HepG2 (cell line): Measurements from ENCODE around the gene RABEP2. TPM values are rescaled to one million over a fixed set of nuclear protein-coding genes. Genes with fewer than 3 reads are reported as not detected.

ENCODE experiments used
- BRD4 ChIP-seq: sonication (generic); formaldehyde crosslinking; IDR thresholded peaks from 2 replicates; pipeline ENCODE4 v1.4.0; 2020; ENCODE audit warnings: missing genetic modification reagents
- HCFC1 ChIP-seq: fragments of 150-350 bp; IDR thresholded peaks from 2 replicates; pipeline ENCODE4 v1.6.1; 2014; ENCODE audit warnings: low read depth, low read length
- HIC2 ChIP-seq: sonication (generic); formaldehyde crosslinking; IDR thresholded peaks from 2 replicates; pipeline ENCODE4 v1.9.0; 2022; ENCODE audit warnings: low read depth, missing genetic modification reagents
- IRF2 ChIP-seq: IDR thresholded peaks from 2 replicates; pipeline ENCODE4 v1.6.1; 2018; ENCODE audit warnings: missing genetic modification reagents, missing compliant biosample characterization
- PAXIP1 ChIP-seq: sonication (generic); formaldehyde crosslinking; conservative IDR thresholded peaks from 2 replicates; pipeline ENCODE4 v1.4.0; 2020; ENCODE audit warnings: mild to moderate bottlenecking, missing genetic modification reagents, moderate library complexity
- RFX3 ChIP-seq: IDR thresholded peaks from 2 replicates; pipeline ENCODE4 v1.6.1; 2016; ENCODE audit warnings: missing biosample characterization, missing genetic modification reagents
- SP140L ChIP-seq: sonication (generic); formaldehyde crosslinking; IDR thresholded peaks from 2 replicates; pipeline ENCODE4 v1.4.0; 2020; ENCODE audit warnings: missing genetic modification reagents, borderline replicate concordance
- TFE3 ChIP-seq: IDR thresholded peaks from 2 replicates; pipeline ENCODE4 v1.6.1; 2016
- ZBTB20 ChIP-seq: sonication (generic); formaldehyde crosslinking; IDR thresholded peaks from 2 replicates; pipeline ENCODE4 v1.8.1; 2023; ENCODE audit warnings: missing genetic modification reagents, low read depth, mild to moderate bottlenecking, borderline replicate concordance
- ZNF292 ChIP-seq: sonication (generic); formaldehyde crosslinking; IDR thresholded peaks from 2 replicates; pipeline ENCODE4 v1.8.1; 2022; ENCODE audit warnings: mild to moderate bottlenecking, low read depth, missing genetic modification reagents, borderline replicate concordance
- ZNF44 ChIP-seq: sonication (generic); formaldehyde crosslinking; IDR thresholded peaks from 2 replicates; pipeline ENCODE4 v1.5.1; 2020; ENCODE audit warnings: mild to moderate bottlenecking, missing genetic modification reagents
- ZNF460 ChIP-seq: sonication (generic); formaldehyde crosslinking; IDR thresholded peaks from 2 replicates; pipeline ENCODE4 v1.5.1; 2020; ENCODE audit warnings: missing genetic modification reagents, mild to moderate bottlenecking, borderline replicate concordance
- ZNF468 ChIP-seq: sonication (generic); formaldehyde crosslinking; IDR thresholded peaks from 2 replicates; pipeline ENCODE4 v1.8.0; 2022; ENCODE audit warnings: mild to moderate bottlenecking, moderate library complexity, missing genetic modification reagents
- ZNF530 ChIP-seq: sonication (generic); formaldehyde crosslinking; IDR thresholded peaks from 2 replicates; pipeline ENCODE4 v1.5.0; 2020; ENCODE audit warnings: low read depth, mild to moderate bottlenecking, missing genetic modification reagents
- ZNF775 ChIP-seq: sonication (generic); formaldehyde crosslinking; IDR thresholded peaks from 2 replicates; pipeline ENCODE4 v1.4.0; 2020; ENCODE audit warnings: missing genetic modification reagents, mild to moderate bottlenecking, moderate library complexity, borderline replicate concordance
- ZNF781 ChIP-seq: sonication (generic); formaldehyde crosslinking; IDR thresholded peaks from 2 replicates; pipeline ENCODE4 v1.5.1; 2020; ENCODE audit warnings: borderline replicate concordance, mild to moderate bottlenecking, missing genetic modification reagents; ENCODE audit errors: not compliant biosample characterization
- ZNF788 ChIP-seq: sonication (generic); formaldehyde crosslinking; IDR thresholded peaks from 2 replicates; pipeline ENCODE4 v1.5.0; 2020; ENCODE audit warnings: mild to moderate bottlenecking, missing genetic modification reagents, borderline replicate concordance
- ZNF790 ChIP-seq: sonication (generic); formaldehyde crosslinking; IDR thresholded peaks from 2 replicates; pipeline ENCODE4 v1.8.0; 2022; ENCODE audit warnings: missing genetic modification reagents, mild to moderate bottlenecking, borderline replicate concordance
- polyA plus RNA-seq, 8 experiments: library from polyadenylated mRNA; depleted of rRNA in 3 of 8; stranded (reverse) in 7 of 8; unstranded in 1 of 8; fragments of >200 nt; fragmentation: Illumina TruSeq in 4 of 8; extraction: Trizol in 4 of 8; gene quantifications; 2 replicates each; pipeline versions ENCODE4 v1.2.1 to v1.2.3, GENCODE V29; 2011 to 2016; ENCODE audit warnings: low read depth in 4 of 8, missing spikeins in 1 of 8, mixed read lengths in 1 of 8; ENCODE audit not compliant: insufficient read depth in 1 of 8
- total RNA-seq, 5 experiments: library from RNA; depleted of rRNA; stranded (reverse); fragments of >200 nt; fragmentation: Illumina TruSeq; extraction: Trizol; gene quantifications; 2 replicates each; pipeline ENCODE4 v1.2.3, GENCODE V29; 2016; ENCODE audit warnings: low read depth in 1 of 5
- TF ChIP-seq, protein P1 (sequence below): sonication (generic); formaldehyde crosslinking; IDR thresholded peaks from 2 replicates; pipeline ENCODE4 v1.5.0; 2020; ENCODE audit warnings: missing genetic modification reagents

The RABEP2 gene
- total and polyA plus RNA-seq, 2 of the 13 experiments (the other 11 are each of a cell fraction or from before 2014, with no cell fraction given), result 10.8 to 18.4 TPM

GRCh38 chr16:28935924-28936783 lies 11.1 kb upstream of the RABEP2 start (continued):
- TF ChIP-seq IRF2 (CRISPR knock-in tag) (peak; percentile 40; the same call in 1 of the 2 replicates), ZNF781 (CRISPR knock-in tag) (no peak), ZNF530 (CRISPR knock-in tag) (no peak), TFE3 (CRISPR knock-in tag) (0 out of 2 replicates have a peak, but pooled peaks have one; percentile 3), SP140L (CRISPR knock-in tag) (no peak), ZNF468 (CRISPR knock-in tag) (no peak), HCFC1 (no peak), ZNF775 (no peak), ZBTB20 (CRISPR knock-in tag) (no peak; the same call in 1 of the 2 replicates), ZNF44 (CRISPR knock-in tag) (0 out of 2 replicates have a peak, but pooled peaks have one; percentile 44), HIC2 (CRISPR knock-in tag) (no peak), ZNF460 (CRISPR knock-in tag) (peak; percentile 72; the same call in 1 of the 2 replicates), ZNF292 (CRISPR knock-in tag) (no peak), PAXIP1 (CRISPR knock-in tag) (no peak), ZNF790 (CRISPR knock-in tag) (no peak), ZNF788 (CRISPR knock-in tag) (peak; percentile 5; the same call in 1 of the 2 replicates), RFX3 (no peak), BRD4 (CRISPR knock-in tag) (no peak; the same call in 1 of the 2 replicates)
- TF ChIP-seq, protein P1, sequence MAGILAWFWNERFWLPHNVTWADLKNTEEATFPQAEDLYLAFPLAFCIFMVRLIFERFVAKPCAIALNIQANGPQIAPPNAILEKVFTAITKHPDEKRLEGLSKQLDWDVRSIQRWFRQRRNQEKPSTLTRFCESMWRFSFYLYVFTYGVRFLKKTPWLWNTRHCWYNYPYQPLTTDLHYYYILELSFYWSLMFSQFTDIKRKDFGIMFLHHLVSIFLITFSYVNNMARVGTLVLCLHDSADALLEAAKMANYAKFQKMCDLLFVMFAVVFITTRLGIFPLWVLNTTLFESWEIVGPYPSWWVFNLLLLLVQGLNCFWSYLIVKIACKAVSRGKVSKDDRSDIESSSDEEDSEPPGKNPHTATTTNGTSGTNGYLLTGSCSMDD, result no peak
